OCI-M2 (cell line): ENCODE data around the gene FKBP4.

Experiments used
- DNase-seq: peaks from one replicate; lab custom pipeline; 2025; ENCODE audit not compliant: unreplicated experiment; lab: John Stamatoyannopoulos, UW

The FKBP4 gene

DNA sequence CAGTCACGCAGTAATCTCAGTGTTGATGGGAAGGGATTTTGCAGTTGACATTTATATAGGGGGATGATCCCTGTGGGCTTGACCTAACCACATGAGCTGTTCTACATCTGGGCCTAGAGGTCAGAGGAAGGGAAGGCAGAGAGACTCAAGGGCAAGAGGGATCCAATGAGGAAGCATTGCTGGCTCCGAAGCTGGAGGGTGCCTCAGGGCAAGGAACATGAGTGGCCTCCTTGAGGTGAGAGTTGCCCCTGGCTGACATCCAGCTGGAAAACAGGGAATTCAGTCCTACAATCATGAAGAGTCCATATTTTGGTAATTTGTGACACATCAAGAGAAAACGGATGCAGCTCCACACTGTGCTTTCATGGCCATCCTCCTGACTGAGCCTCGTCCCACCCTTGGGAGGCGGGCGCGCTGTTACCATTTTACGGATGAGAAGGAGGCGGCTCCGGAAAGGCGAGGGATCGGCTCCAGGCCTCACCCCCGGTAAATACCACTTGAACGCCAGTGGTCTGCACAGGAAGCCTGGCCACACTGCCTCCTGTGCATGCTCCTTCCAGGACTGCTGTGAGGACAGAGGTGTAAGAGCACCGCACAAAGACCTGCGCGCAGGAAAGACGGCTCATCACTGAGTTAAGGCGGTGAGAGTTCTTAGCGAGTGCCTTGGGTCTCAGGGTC lies 18.5 kb upstream of the FKBP4 start:
- DNase-seq: no peak

DNA sequence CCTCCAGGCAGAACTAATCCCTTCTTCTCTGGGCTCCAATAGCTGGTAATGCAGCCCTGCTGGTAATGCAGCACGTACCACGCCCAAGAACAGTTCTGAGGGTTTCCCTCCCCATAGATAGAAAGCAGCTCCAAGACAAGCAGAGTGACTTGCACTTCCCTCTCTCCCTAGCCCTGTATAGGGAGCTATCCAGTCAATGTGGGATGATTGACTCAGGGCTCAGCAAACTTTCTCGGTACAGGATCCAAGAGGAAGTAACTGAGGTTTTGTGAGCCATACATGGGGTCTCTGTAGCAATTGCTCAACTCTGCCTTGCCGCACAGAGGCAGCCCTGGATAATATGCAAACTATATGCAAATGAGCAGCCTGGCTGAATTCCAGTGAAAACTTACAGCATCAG lies 15.5 kb upstream of the FKBP4 start:
- DNase-seq: no peak

DNA sequence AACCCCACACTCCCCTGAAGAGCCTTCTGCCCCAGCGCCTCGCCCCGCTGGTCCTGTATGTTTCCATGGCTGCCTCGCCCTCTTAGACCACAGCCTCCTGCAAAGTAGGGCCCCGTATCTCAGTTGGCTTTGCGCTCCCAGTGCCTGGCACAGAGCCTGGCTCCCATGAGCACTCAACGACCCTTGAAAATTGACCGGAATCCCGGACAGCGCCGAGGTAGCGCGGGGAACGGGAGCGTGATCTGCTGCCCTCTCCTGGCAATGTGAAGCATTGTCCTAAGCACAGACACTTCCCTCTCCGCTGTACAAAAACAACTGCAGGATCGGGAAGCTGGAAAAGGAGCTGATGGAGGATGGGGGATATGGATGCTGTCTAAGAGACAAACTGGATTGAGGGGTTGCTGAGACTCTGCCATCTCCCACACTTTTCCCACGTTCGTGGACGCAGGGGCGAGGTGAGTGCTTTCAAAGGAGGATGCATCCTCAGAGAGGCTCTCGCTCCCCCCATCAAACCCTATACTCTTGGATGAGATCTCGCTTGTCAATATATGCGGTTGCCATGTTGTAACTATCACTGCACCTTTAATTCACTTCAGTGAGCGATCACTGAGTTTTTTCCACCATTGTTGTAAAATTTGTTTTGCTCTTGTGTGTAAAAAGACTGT lies 10.7 kb upstream of the FKBP4 start:
- no peak for DNase-seq

DNA sequence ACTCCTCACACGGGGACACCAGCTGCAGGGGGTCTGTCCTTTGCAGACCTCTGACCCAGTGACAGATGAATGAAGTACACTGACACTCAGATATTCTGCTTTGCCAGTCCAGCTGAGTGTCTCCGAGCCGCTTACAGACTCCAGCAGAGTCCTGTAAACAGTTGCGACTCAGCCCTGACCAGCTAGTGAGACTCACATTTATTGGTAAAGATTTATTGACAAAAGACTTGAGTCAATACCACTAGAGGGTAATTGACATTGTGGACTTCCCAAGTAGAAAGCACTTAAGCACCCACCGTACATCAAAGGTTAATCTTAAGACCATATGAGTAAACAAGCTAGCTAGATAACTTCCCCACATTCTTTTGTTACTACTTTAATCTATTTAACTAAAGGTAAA lies 9.8 kb upstream of the FKBP4 start:
- DNase-seq: no peak

DNA sequence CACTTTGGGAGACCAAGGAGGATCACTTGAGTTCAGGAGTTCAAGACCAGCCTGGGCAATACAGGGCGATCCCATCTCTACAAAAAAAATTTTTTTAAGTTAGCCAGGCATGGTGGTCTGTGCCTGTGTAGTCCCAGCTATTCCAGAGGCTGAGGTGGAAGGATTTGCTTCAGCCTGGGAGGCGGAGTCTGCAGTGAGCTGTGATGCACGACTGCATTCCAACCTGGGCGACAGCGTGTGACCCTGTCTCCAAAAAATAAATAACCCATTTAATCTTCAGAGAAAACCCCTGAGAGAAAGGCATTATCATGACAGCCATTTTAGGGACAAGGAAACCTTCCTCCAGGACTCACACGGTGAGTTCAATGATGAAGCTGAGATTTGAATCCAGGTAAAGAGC lies 3.7 kb upstream of the FKBP4 start:
- DNase-seq: no peak

DNA sequence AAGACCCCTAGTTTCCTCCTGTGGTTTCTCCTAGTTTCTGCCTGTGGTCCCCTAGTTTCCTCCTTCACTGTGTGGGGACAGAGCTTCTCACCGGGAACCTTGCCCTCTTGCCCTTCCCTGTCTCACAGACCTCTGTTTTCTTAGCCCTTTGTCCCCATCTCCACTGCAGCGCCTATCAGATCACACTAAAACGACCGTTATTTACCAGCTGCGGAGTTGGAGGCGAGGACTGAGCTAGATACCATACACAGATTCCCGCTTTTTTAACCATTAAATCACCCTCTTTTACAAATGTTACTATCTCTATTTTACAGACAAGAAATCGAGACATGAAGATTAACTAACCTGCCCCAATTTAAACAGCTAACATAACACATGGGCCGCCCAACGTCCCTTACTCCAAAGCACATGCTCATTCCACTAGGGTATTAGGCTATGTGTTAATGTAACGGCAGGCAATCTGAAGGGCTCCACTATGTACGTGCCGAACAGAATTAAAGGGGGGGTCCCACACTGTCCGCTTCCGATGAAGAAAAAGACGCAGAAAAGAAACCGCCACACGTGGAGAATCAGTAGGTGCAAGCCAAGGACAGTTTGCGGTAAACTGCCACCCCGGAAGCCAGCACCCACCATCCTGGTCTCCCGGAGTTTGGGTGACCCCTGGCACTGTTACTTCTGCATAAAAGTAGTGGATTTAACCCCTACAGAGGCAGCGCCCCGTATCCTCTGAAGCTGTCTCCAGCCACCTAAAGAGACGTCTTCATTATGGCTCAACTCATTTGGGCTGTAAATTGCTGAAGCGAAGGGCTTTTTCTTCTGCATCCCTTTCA lies 1.9 kb upstream of the FKBP4 start:
- DNase-seq: no peak

DNA sequence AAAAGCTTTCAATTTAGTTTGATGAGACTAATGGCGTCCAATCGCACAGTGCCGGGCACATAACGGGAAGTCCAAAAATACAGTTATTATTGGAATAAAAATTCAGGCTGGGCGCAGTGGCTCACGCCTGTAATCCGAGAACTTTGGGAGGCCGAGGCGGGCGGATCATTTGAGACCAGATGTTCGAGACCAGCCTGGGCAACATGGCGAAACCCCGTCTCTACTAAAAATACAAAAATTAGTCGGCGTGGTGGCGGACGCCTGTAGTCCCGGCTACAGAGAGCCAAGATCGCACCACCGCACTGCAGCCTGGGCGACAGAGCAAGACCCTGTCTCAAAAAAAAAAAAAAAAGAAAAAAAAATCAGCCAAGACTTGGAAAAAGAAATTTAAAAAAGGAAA lies 1.2 kb upstream of the FKBP4 start:
- DNase-seq: no peak

DNA sequence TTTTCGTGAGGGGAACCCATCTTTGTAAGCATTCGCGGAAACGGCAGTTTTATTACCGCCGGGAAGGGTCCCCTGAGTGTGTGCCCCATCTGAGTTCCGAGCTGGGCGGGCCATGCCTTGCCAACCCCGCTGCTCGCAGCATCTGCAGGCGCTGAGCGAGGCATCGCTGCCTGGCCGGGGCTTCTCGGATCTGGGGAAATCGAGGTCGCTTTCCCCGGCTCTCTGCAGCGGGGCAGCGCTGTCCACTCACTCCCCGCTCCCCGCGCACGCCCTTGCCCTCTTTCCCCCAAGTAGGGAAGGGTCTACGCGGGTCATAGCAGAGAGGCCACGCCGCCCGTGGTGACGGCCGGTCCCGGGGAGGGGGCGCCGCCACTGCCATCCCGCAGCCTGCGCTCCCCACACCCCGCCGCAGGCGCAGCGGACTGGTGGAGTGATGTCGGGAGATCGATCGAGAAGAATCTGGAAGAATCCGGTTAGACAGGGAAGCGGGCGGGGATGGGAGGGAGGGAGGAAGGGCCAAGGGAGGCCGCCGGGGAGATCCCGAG lies 507 bp upstream of the FKBP4 start:
- no peak for DNase-seq

DNA sequence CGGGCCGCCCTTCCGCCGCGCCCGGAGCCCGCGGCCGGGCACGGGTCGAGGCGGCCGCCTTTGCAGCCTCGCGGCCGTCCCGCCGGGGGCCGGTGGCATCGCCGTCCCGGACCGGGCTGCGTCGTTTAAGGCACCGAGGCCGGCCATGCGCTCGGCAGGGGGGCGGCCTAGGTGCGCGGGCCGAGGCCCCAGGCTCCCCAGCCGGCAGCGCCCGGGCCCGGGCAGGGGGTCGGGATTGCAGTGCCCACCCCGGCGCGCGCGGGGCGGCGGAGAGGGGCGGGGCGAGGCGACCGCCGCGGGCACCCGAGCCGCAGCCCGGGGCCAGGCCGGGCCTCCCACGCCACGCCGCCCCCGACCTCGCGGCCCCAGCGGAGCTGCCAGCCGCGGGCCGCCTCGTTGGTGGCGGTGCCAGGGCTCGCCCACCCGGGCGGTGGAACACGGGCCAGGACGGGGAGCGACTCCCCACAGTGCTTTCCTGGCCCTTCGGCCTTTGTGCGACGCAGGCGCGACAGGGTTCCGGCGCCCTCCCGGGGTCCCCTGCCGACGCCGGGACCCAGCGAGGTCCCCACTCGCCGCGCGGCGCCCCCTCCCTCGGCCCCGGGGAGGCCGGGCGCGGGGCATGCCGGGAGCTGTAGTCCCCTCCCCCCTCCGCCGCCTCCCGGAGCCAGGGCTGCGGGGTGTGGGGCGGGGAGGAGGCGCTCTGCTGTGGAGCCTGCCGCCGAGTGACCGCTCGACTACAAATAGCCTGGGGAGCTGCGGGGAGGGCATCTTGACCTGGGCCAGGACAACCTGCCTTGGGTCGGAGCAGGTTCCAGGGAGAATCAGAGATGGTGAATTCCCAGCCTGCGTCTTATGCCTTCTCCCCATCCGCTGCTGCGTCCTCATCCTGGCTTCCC lies 769 bp downstream of the FKBP4 start:
- no peak for DNase-seq

DNA sequence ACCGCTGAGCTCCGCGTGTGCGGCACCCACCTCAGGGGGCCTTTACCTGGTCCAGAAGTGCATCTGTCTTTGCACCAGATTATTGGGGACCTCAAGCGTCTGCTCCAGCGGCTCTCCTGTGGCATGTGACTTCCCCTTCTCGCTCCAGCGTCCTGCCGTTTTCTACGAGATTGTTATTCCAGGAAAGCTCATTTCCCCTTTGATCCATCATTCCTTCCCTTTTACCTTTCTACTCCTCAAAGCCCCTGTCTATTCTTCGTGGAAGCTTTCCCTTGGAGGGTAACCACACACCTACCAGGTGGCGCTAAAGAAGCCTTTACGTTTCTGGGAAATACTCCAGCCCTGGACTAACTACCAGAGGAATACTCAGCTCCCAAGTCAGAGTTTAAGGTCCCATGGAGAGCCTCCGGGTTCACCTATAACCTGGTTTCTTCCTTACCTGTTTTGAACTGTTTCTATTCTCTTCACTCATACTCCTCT lies 1.5 kb downstream of the FKBP4 start:
- DNase-seq: no peak

DNA sequence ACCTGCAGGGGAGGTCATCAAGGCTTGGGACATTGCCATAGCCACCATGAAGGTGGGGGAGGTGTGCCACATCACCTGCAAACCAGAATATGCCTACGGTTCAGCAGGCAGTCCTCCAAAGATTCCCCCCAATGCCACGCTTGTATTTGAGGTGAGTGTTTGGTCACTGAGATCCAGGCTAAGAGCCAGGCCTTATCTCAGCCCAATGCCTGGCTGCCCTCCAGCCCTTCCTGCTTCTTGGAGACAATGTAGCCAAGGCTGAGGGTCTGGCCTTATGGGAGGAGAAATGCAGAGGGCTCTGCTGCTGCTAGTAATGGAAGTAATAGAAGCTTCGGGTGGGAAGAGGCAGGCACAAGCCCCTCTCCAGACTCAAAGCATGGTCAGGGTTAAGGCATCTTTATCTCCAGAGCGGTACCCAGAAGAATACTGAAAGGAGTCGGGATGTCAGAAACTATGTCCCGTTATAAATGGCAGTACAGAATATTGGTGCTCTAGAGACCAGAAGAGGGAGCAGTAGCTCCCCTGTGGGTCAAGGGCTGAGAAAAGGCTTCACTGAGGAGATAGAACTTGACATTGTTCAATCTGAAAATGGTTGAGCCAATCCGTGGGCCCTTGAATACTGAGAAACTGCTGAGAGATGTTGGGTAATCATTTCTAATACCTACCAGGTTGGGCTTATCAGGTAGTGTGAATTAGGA lies 3.1 kb downstream of the FKBP4 start:
- no peak for DNase-seq

DNA sequence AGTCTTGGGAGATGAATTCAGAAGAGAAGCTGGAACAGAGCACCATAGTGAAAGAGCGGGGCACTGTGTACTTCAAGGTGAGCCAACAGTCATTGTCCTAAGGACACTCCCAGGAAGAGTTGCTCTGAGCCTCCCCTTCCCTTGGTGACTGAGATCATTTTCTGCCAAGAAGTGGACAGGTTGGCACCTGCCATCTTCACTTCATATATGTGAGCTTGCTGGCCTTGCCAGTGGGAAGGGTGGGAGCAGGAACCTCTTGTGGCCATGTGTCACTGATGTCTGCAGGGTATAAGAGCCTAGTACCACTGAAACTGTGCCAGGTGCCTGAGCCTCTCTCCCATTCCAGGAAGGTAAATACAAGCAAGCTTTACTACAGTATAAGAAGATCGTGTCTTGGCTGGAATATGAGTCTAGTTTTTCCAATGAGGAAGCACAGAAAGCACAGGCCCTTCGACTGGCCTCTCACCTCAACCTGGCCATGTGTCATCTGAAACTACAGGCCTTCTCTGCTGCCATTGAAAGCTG lies 5.3 kb downstream of the FKBP4 start:
- DNase-seq: no peak

DNA sequence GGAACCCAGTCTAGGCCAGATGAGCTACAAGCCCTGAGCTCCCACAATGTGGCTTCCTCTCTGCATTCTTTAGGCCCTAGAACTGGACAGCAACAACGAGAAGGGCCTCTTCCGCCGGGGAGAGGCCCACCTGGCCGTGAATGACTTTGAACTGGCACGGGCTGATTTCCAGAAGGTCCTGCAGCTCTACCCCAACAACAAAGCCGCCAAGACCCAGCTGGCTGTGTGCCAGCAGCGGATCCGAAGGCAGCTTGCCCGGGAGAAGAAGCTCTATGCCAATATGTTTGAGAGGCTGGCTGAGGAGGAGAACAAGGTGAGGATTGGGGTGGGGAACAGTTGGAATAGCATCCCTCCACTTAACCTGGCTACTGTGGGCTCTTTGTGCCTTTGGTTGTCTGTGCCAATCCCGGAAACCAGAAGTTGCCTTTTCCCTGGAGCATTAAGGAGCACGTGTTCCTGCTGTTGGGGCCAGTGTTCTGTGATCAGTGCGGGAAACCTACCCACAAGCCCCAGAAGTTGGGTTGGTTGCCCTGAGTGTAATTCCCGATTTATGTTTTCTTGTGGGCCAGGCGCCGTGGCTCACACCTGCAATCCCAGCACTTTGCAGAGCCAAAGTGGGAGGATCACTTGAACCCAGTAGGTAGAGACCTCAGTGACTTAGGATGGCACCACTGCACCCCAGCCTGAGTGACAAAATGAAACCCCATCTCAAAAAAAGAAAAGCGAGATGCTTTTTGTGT lies 6.4 kb downstream of the FKBP4 start:
- DNase-seq: no peak

DNA sequence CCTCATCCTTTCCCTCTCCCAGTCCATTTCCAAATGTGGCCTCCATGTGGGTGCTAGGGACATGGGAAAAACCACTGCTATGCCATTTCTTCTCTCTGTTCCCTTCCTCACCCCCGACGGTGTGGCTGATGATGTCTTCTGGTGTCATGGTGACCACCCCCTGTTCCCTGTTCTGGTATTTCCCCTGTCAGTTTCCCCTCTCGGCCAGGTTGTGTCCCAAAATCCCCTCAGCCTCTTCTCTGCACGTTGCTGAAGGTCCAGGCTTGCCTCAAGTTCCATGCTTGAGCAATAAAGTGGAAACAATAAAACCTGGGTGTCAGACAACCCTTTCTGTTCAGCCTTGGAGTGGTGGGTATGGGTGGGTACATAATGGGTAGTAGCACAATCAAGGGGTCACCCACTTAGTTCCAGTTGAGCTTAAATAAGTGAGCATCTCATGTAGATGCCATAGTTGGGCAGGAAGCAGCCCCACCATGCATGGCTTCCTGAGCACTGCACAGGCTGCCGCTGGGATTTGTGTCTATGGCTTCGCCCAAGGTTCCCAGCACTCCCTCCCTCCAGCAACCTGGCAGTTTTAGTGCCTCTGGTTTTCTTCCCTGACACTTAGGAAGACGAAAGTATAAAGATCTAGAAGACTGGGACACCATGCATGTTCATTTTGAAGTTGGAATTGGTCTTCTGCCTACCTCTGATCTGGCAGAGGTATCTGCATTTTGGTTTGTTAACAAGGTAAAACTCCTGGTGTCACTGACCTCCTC lies 9.0 kb downstream of the FKBP4 start:
- DNase-seq: no peak

DNA sequence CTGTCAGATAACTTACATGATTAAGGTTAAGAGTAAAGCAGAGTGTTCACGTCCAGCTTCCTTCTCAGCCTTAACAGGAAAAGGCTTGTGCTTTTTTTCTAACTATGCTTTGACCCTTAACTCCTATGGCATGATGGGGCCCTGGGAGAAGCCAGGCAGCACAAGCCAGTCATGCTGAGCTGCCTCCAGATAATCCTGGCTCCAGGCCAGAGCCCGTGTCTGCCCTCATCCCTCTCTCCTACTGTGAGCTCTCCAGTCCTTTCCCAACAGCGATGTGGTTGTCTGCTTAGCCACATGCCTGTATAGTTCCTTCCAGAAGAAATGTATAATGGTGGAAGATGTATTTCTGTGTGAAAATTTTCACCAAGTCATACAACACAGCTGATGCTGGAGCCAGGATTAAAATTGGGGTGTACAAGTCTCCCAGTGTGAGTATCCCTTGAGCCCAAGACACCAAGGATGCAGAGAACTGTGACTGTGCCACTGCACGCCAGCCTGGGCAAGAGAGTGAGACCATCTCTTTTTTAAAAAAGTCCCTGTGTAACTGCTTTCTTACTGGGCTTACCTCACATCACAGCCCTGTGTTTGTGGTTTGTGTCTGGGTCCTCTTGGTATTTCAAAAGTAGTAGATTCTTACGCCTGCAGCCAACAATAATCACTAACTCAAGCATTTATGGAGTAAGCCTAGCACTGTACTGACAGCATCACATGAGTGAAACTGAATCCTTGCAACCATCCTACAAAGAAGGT lies 9.8 kb downstream of the FKBP4 start:
- no peak for DNase-seq

DNA sequence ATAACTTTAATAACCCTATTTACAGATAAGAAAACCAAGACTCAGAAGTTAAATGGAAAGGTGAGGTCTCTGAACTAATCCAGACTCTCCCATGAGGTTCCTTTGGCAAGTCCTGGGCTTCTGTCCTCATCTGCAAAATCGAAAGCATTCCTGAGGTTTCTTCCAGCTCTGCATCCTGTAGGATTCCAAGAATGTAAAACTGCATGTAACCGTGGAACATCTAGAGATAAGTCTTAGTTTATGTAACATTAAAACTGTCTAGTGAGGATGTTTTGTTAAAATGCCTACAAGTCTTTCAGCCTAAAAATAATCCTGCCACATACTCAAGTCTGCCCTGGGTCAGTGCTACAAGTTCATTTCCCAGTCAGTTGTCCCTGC lies 10.4 kb downstream of the FKBP4 start:
- DNase-seq: no peak

DNA sequence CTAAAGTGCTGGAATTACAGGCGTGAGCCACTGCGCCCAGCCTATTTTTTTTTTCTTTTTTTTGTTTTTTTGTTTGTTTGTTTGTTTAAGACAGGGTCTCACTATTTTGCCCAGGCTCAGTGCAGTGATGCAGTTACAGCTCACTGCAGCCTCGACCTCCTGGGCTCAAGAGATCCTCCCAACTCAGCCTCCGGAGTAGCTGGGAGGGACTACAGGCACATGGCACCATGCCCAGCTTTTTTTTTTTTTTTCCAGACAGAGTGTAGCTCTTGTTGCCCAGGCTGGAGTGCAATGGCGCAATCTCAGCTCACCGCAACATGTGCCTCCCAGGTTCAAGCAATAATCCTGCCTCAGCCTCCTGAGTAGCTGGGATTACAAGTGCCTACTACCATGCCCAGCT lies 11.9 kb downstream of the FKBP4 start:
- no peak for DNase-seq

DNA sequence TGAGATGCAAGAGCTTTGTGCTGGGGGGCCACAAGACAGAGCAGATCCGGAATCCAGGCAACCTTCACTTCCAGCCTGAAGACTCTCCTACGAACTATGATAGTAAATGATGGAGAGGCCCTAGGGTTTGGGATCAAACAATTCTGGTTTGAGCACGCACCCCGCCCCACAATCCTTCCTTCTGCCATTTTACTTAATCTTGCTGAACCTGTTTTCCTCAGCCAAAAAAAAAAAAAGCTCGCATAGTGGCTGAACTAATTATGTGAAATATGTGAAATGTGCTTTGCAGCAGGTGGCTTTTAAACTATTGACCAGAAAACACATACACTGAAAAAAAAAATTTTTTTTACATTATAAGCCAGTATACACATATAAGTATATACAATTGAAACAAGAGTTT lies 17.0 kb downstream of the FKBP4 start:
- no peak for DNase-seq
